Measurements from ENCODE around the gene ARHGAP15.

GRCh38 chr2:143473216-143473615 is 344.0 kb downstream of the ARHGAP15 start:
- TF ChIP-seq, protein P1, sequence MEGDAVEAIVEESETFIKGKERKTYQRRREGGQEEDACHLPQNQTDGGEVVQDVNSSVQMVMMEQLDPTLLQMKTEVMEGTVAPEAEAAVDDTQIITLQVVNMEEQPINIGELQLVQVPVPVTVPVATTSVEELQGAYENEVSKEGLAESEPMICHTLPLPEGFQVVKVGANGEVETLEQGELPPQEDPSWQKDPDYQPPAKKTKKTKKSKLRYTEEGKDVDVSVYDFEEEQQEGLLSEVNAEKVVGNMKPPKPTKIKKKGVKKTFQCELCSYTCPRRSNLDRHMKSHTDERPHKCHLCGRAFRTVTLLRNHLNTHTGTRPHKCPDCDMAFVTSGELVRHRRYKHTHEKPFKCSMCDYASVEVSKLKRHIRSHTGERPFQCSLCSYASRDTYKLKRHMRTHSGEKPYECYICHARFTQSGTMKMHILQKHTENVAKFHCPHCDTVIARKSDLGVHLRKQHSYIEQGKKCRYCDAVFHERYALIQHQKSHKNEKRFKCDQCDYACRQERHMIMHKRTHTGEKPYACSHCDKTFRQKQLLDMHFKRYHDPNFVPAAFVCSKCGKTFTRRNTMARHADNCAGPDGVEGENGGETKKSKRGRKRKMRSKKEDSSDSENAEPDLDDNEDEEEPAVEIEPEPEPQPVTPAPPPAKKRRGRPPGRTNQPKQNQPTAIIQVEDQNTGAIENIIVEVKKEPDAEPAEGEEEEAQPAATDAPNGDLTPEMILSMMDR (IDR thresholded peaks at IDR 0.05) = no peak
- TF ChIP-seq EP300 (IDR thresholded peaks at IDR 0.05) (no peak), POLR2A (IDR thresholded peaks at IDR 0.05) (no peak)
